HAP-1 (cell line): ENCODE results near the gene CCDC88C.

Experiments
- DNase-seq, 2 experiments: peaks; one replicate each; pipeline ENCODE4 v3.0.0-alpha.2; 2016 to 2020; ENCODE audit warnings: low spot score in 2 of 2
- H3K27me3 ChIP-seq: fragments of 250-450 bp; sonication (Bioruptor Pico); 2 replicates; pipeline ENCODE4 v1.5.1; 2020; ENCODE audit warnings: low read depth, mild to moderate bottlenecking, moderate library complexity
- H3K36me3 ChIP-seq: fragments of 250-450 bp; sonication (Bioruptor Pico); replicated peaks from 2 replicates; pipeline ENCODE4 v1.5.1; 2020; ENCODE audit warnings: mild to moderate bottlenecking
- H3K4me1 ChIP-seq: fragments of 250-450 bp; sonication (Bioruptor Pico); 2 replicates; pipeline ENCODE4 v1.5.1; 2020; ENCODE audit warnings: mild to moderate bottlenecking
- H3K4me3 ChIP-seq: fragments of 250-450 bp; sonication (Bioruptor Pico); 2 replicates; pipeline ENCODE4 v1.5.1; 2020; ENCODE audit warnings: mild to moderate bottlenecking, moderate library complexity
- H3K9me3 ChIP-seq: fragments of 250-450 bp; sonication (Bioruptor Pico); 2 replicates; pipeline ENCODE4 v1.5.1; 2020; ENCODE audit warnings: mild to moderate bottlenecking, moderate library complexity
- in situ Hi-C: fragments of 300-500 bp; cut with MboI; formaldehyde crosslinking; loops from 3 replicates; pipeline ENCODE4 v1.14.3; 2020; ENCODE audit warnings: low sequenced_read_pairs, inconsistent platforms, mixed read lengths

Gene CCDC88C

GRCh38 chr14:91300957-91301356, 116.7 kb downstream of the CCDC88C start:
- H3K27me3 ChIP-seq: no peaks in the 10 kb centered on the region
- no peak overlapping the region for H3K4me3 ChIP-seq
- in situ Hi-C loops: no loop called here
- no peak for DNase-seq
- peaks cover 65% of the 10 kb centered on the region for H3K36me3 ChIP-seq
- no peaks in the 10 kb centered on the region for H3K9me3 ChIP-seq
- H3K4me1 ChIP-seq: no peaks in the 10 kb centered on the region

- H3K36me3 ChIP-seq: peaks cover 63% of the 10 kb centered on the region
- in situ Hi-C loops: no loop called here
- DNase-seq: no peak
- no peaks in the 10 kb centered on the region for H3K9me3 ChIP-seq
- H3K4me1 ChIP-seq: no peaks in the 10 kb centered on the region
- H3K4me3 ChIP-seq: no peak overlapping the region
- no peaks in the 10 kb centered on the region for H3K27me3 ChIP-seq
These were observed 117.2 kb downstream of the CCDC88C start for GRCh38 chr14:91300283-91300895.

- Histone ChIP-seq H3K4me3 (no peak overlapping the region), H3K4me1 (no peaks in the 10 kb centered on the region), H3K9me3 (no peaks in the 10 kb centered on the region), H3K27me3 (no peaks in the 10 kb centered on the region), H3K36me3 (peaks cover 64% of the 10 kb centered on the region)
- in situ Hi-C loops: loop anchor here (25.0 kb wide), 1 partner anchor 387 kb away; no protein-coding TSS in a partner anchor
- no peak for DNase-seq
These were observed 118.2 kb downstream of the CCDC88C start for GRCh38 chr14:91299121-91300115.

- in situ Hi-C loops: loop anchor here (25.0 kb wide), 1 partner anchor 386 kb away; no protein-coding TSS in a partner anchor
- no peaks in the 10 kb centered on the region for H3K9me3 ChIP-seq
- H3K4me3 ChIP-seq: no peak overlapping the region
- no peak for DNase-seq
- no peaks in the 10 kb centered on the region for H3K27me3 ChIP-seq
- H3K4me1 ChIP-seq: no peaks in the 10 kb centered on the region
- H3K36me3 ChIP-seq: peaks cover 66% of the 10 kb centered on the region
These were observed 119.0 kb downstream of the CCDC88C start for GRCh38 chr14:91298576-91298975.

- no peaks in the 10 kb centered on the region for H3K9me3 ChIP-seq
- DNase-seq: no peak
- in situ Hi-C loops: loop anchor here (25.0 kb wide), 1 partner anchor 385 kb away; no protein-coding TSS in a partner anchor
- no peaks in the 10 kb centered on the region for H3K4me1 ChIP-seq
- peaks cover 63% of the 10 kb centered on the region for H3K36me3 ChIP-seq
- H3K4me3 ChIP-seq: no peak overlapping the region
- H3K27me3 ChIP-seq: no peaks in the 10 kb centered on the region
These were observed 120.4 kb downstream of the CCDC88C start for GRCh38 chr14:91297081-91297711.

- Histone ChIP-seq H3K4me1 (no peaks in the 10 kb centered on the region), H3K4me3 (no peak overlapping the region), H3K9me3 (no peaks in the 10 kb centered on the region), H3K36me3 (peaks cover 55% of the 10 kb centered on the region), H3K27me3 (no peaks in the 10 kb centered on the region)
- in situ Hi-C loops: loop anchor here (25.0 kb wide), 1 partner anchor 384 kb away; no protein-coding TSS in a partner anchor
- DNase-seq: no peak
These were observed 121.5 kb downstream of the CCDC88C start for GRCh38 chr14:91295851-91296796.

GRCh38 chr14:91295276-91295845, 122.3 kb downstream of the CCDC88C start:
- no peak overlapping the region for H3K4me3 ChIP-seq
- DNase-seq: no peak
- H3K9me3 ChIP-seq: no peaks in the 10 kb centered on the region
- H3K36me3 ChIP-seq: peaks cover 61% of the 10 kb centered on the region
- no peaks in the 10 kb centered on the region for H3K27me3 ChIP-seq
- in situ Hi-C loops: loop anchor here (25.0 kb wide), 1 partner anchor 383 kb away; no protein-coding TSS in a partner anchor
- no peaks in the 10 kb centered on the region for H3K4me1 ChIP-seq

- no peak for DNase-seq
- H3K27me3 ChIP-seq: no peaks in the 10 kb centered on the region
- H3K36me3 ChIP-seq: peaks cover 60% of the 10 kb centered on the region
- in situ Hi-C loops: loop anchor here (25.0 kb wide), 1 partner anchor 382 kb away; no protein-coding TSS in a partner anchor
- H3K4me1 ChIP-seq: no peaks in the 10 kb centered on the region
- no peaks in the 10 kb centered on the region for H3K9me3 ChIP-seq
- no peak overlapping the region for H3K4me3 ChIP-seq
These were observed 123.5 kb downstream of the CCDC88C start for GRCh38 chr14:91294153-91294552.

GRCh38 chr14:91293281-91293680, 124.3 kb downstream of the CCDC88C start:
- Histone ChIP-seq H3K9me3 (no peaks in the 10 kb centered on the region), H3K27me3 (no peaks in the 10 kb centered on the region), H3K4me1 (no peaks in the 10 kb centered on the region), H3K36me3 (peaks cover 63% of the 10 kb centered on the region), H3K4me3 (no peak overlapping the region)
- DNase-seq: no peak
- in situ Hi-C loops: loop anchor here (25.0 kb wide), 1 partner anchor 381 kb away; no protein-coding TSS in a partner anchor

GRCh38 chr14:91292491-91292890, 125.1 kb downstream of the CCDC88C start:
- Histone ChIP-seq H3K27me3 (no peaks in the 10 kb centered on the region), H3K4me1 (no peaks in the 10 kb centered on the region), H3K36me3 (peaks cover 67% of the 10 kb centered on the region), H3K9me3 (no peaks in the 10 kb centered on the region), H3K4me3 (no peak overlapping the region)
- DNase-seq: no peak
- in situ Hi-C loops: loop anchor here (25.0 kb wide), 1 partner anchor 380 kb away; no protein-coding TSS in a partner anchor

- DNase-seq: no peak
- in situ Hi-C loops: loop anchor here (25.0 kb wide), 1 partner anchor 380 kb away; no protein-coding TSS in a partner anchor
- Histone ChIP-seq H3K4me3 (no peak overlapping the region), H3K4me1 (no peaks in the 10 kb centered on the region), H3K36me3 (peaks cover 66% of the 10 kb centered on the region), H3K27me3 (no peaks in the 10 kb centered on the region), H3K9me3 (no peaks in the 10 kb centered on the region)
These were observed 125.7 kb downstream of the CCDC88C start for GRCh38 chr14:91291786-91292405.

- in situ Hi-C loops: loop anchor here (25.0 kb wide), 1 partner anchor 379 kb away; no protein-coding TSS in a partner anchor
- Histone ChIP-seq H3K4me1 (no peaks in the 10 kb centered on the region), H3K36me3 (peaks cover 66% of the 10 kb centered on the region), H3K27me3 (no peaks in the 10 kb centered on the region), H3K4me3 (no peak overlapping the region), H3K9me3 (no peaks in the 10 kb centered on the region)
- DNase-seq: no peak
These were observed 126.6 kb downstream of the CCDC88C start for GRCh38 chr14:91290986-91291385.
